PC-9 (cell line): ENCODE data around the gene EPB41L4A. TPM values are rescaled to one million over a fixed set of nuclear protein-coding genes. Genes with fewer than 3 reads are reported as not detected.
"Not testable (repeated sequence)": the region's sequence is repeated elsewhere in the genome, so short reads cannot be mapped to it uniquely, and the experiment has no call there.

Experiments
- BruUV-seq: library from RNA; stranded (reverse); fragments of 400-500 nt; replicated peaks from 2 replicates; lab custom pipeline; 2021; lab: Mats Ljungman, UMichigan
- CTCF ChIA-PET: fragments of 300-600 bp; sonication (Branson Sonifier 250); formaldehyde crosslinking; loops from one replicate; lab custom pipeline; 2022; ENCODE audit warnings: antibody characterized with exemption; lab: Charles Lee
- POLR2A ChIA-PET: fragments of 300-600 bp; sonication (Branson Sonifier 250); formaldehyde crosslinking; loops from one replicate; lab custom pipeline; 2022; ENCODE audit warnings: antibody characterized with exemption; ENCODE audit not compliant: unreplicated experiment; lab: Charles Lee
- DNase-seq, 2 experiments: peaks; one replicate each; pipeline versions ENCODE4 v3.0.0 to v3.0.0-alpha.2; 2015 to 2022; ENCODE audit warnings: mixed read lengths in 1 of 2
- H2AFZ ChIP-seq: fragments of 200-600 bp; sonication (generic); 2 replicates; pipeline ENCODE4 v1.8.1; 2017; ENCODE audit warnings: antibody characterized with exemption
- H3F3A ChIP-seq: fragments of 200-600 bp; sonication (generic); 2 replicates; pipeline ENCODE4 v1.8.1; 2017; ENCODE audit warnings: antibody characterized with exemption, mild to moderate bottlenecking, low read depth; ENCODE audit not compliant: insufficient read depth
- H3K27ac ChIP-seq: fragments of 200-600 bp; sonication (generic); 2 replicates; pipeline ENCODE4 v1.6.1; 2016; ENCODE audit warnings: mixed run types
- H3K27me3 ChIP-seq: fragments of 200-600 bp; sonication (generic); 2 replicates; pipeline ENCODE4 v1.6.1; 2016; ENCODE audit warnings: low read depth, mixed run types; ENCODE audit not compliant: insufficient read depth
- H3K36me3 ChIP-seq: fragments of 200-600 bp; sonication (generic); 2 replicates; pipeline ENCODE4 v1.6.1; 2016; ENCODE audit warnings: low read depth, mixed run types
- H3K4me1 ChIP-seq: fragments of 200-600 bp; sonication (generic); replicated peaks from 2 replicates; pipeline ENCODE4 v1.6.1; 2016; ENCODE audit warnings: mixed run types; ENCODE audit not compliant: insufficient read depth
- H3K4me2 ChIP-seq: fragments of 200-600 bp; sonication (generic); 2 replicates; pipeline ENCODE4 v1.6.1; 2017; ENCODE audit warnings: mixed run types
- H3K4me3 ChIP-seq: fragments of 200-600 bp; sonication (generic); 2 replicates; pipeline ENCODE4 v1.6.1; 2016; ENCODE audit warnings: mixed run types
- H3K79me2 ChIP-seq: fragments of 200-600 bp; sonication (generic); 2 replicates; pipeline ENCODE4 v1.6.1; 2017; ENCODE audit warnings: low read depth, mixed run types
- H3K9me2 ChIP-seq: fragments of 200-600 bp; sonication (generic); 2 replicates; pipeline ENCODE4 v1.8.1; 2017; ENCODE audit warnings: mild to moderate bottlenecking; ENCODE audit not compliant: insufficient read depth
- H3K9me3 ChIP-seq: fragments of 200-600 bp; sonication (generic); 2 replicates; pipeline ENCODE4 v1.8.1; 2016; ENCODE audit warnings: low read depth; ENCODE audit not compliant: insufficient read depth
- H4K20me1 ChIP-seq: fragments of 200-600 bp; sonication (generic); 2 replicates; pipeline ENCODE4 v1.8.1; 2017; ENCODE audit not compliant: insufficient read depth
- CTCF ChIP-seq: fragments of 200-600 bp; sonication (generic); conservative IDR thresholded peaks from 2 replicates; pipeline ENCODE4 v1.6.1; 2017; ENCODE audit warnings: mixed run types, antibody characterized with exemption, mild to moderate bottlenecking, moderate library complexity
- EZH2 ChIP-seq: fragments of 200-600 bp; sonication (generic); IDR thresholded peaks from 2 replicates; pipeline ENCODE4 v1.8.0; 2017; ENCODE audit warnings: antibody characterized with exemption, low read depth
- intact Hi-C: fragments of 100-400 bp; cut with micrococcal nuclease; formaldehyde crosslinking; loops from one replicate; pipeline ENCODE4 v1.10.0; 2022; ENCODE audit not compliant: unreplicated experiment
- total RNA-seq: library from RNA; stranded (reverse); gene quantifications from 2 replicates; pipeline ENCODE4 v1.2.3, GENCODE V29; 2021

The EPB41L4A gene
- total RNA-seq, 1 experiment from 2014 or later, result 9.4 TPM

GRCh38 chr5:112228667-112229066, 190.4 kb downstream of the EPB41L4A start:
- DNase-seq, result peak; percentile 91 to 95
- ChIA-PET CTCF (interaction anchor here (0.9 to 1.0 kb wide), 2 partner anchors 191 to 192 kb away, joined by 4 read pairs; no protein-coding TSS in a partner anchor), POLR2A (no interaction called here)
- no TSS peak for BruUV-seq
- H3K79me2 ChIP-seq, result no peaks in the 10 kb centered on the region
- H3K27ac ChIP-seq, result peak overlapping the region; percentile 60
- H3K4me2 ChIP-seq, result peak overlapping the region; percentile 60
- intact Hi-C loops, result loop anchor here (1.0 to 5.0 kb wide), 4 partner anchors 22 to 649 kb away; partner anchors contain the start of gene EPB41L4A
- peaks cover 7% of the 10 kb centered on the region for H3F3A ChIP-seq
- H3K27me3 ChIP-seq, result no peaks in the 10 kb centered on the region
- H3K4me3 ChIP-seq, result no peak overlapping the region; the same call in 1 of the 2 replicates
- no peaks in the 10 kb centered on the region for H3K9me3 ChIP-seq
- 0 out of 2 replicates have a peak, but pooled peaks cover 5% of the 10 kb centered on the region for H3K9me2 ChIP-seq
- no peaks in the 10 kb centered on the region for H3K36me3 ChIP-seq
- H3K4me1 ChIP-seq, result peaks cover 41% of the 10 kb centered on the region
- no peak overlapping the region for H2AFZ ChIP-seq
- TF ChIP-seq EZH2 (no peak), CTCF (no peak)
- no peaks in the 10 kb centered on the region for H4K20me1 ChIP-seq

GRCh38 chr5:112227911-112228631, 191.0 kb downstream of the EPB41L4A start:
- Histone ChIP-seq H3K9me3 (no peaks in the 10 kb centered on the region), H2AFZ (no peak overlapping the region), H3K4me2 (peak overlapping the region; percentile 60), H3K27ac (peak overlapping the region; percentile 60), H3K9me2 (0 out of 2 replicates have a peak, but pooled peaks cover 5% of the 10 kb centered on the region), H3K27me3 (no peaks in the 10 kb centered on the region), H3K4me3 (no peak overlapping the region; the same call in 1 of the 2 replicates), H3K36me3 (no peaks in the 10 kb centered on the region), H3K79me2 (no peaks in the 10 kb centered on the region), H3K4me1 (peaks cover 41% of the 10 kb centered on the region), H3F3A (peaks cover 7% of the 10 kb centered on the region), H4K20me1 (no peaks in the 10 kb centered on the region)
- TF ChIP-seq CTCF (no peak), EZH2 (no peak)
- POLR2A ChIA-PET, result no interaction called here
- BruUV-seq, result no TSS peak
- DNase-seq, result peak in 1 of 2 experiments; percentile 51
- intact Hi-C loops, result loop anchor here (1.0 to 5.0 kb wide), 4 partner anchors 21 to 649 kb away; partner anchors contain the start of gene EPB41L4A
- CTCF ChIA-PET, result interaction anchor here (0.9 to 1.0 kb wide), 2 partner anchors 191 to 192 kb away, joined by 4 read pairs; no protein-coding TSS in a partner anchor

- H3K9me3 ChIP-seq, result no peaks in the 10 kb centered on the region
- CTCF ChIA-PET, result no interaction called here
- no peaks in the 10 kb centered on the region for H4K20me1 ChIP-seq
- H3K36me3 ChIP-seq, result no peaks in the 10 kb centered on the region
- no peak for TF ChIP-seq CTCF
- no peak for DNase-seq
- no peak overlapping the region for H2AFZ ChIP-seq
- intact Hi-C loops, result loop anchor here (5.0 kb wide), 2 partner anchors 191 to 651 kb away; partner anchors contain the start of gene EPB41L4A
- H3K27ac ChIP-seq, result no peak overlapping the region
- 0 out of 2 replicates have a peak, but pooled peaks cover 5% of the 10 kb centered on the region for H3K9me2 ChIP-seq
- no peak overlapping the region for H3K4me3 ChIP-seq
- H3K79me2 ChIP-seq, result no peaks in the 10 kb centered on the region
- POLR2A ChIA-PET, result no interaction called here
- peaks cover 7% of the 10 kb centered on the region for H3F3A ChIP-seq
- BruUV-seq, result no TSS peak
- H3K27me3 ChIP-seq, result no peaks in the 10 kb centered on the region
- H3K4me2 ChIP-seq, result no peak overlapping the region
- peaks cover 31% of the 10 kb centered on the region for H3K4me1 ChIP-seq
Measured at GRCh38 chr5:112226215-112226614, 192.9 kb downstream of the EPB41L4A start.

GRCh38 chr5:112222997-112223396, 196.1 kb downstream of the EPB41L4A start:
- POLR2A ChIA-PET, H3K79me2 ChIP-seq, H3K27ac ChIP-seq, H4K20me1 ChIP-seq, H3K4me1 ChIP-seq, H3K9me2 ChIP-seq, H3K36me3 ChIP-seq, CTCF ChIA-PET, intact Hi-C loops, H3K9me3 ChIP-seq, H2AFZ ChIP-seq, DNase-seq, H3K4me2 ChIP-seq, BruUV-seq, H3F3A ChIP-seq, H3K4me3 ChIP-seq, H3K27me3 ChIP-seq: not testable (repeated sequence)
